Gastroesophageal sphincter (tissue), 4 donors: ENCODE data around the gene GADL1. TPM values are rescaled to one million over a fixed set of nuclear protein-coding genes. Genes with fewer than 3 reads are reported as not detected.

Source experiments
- ATAC-seq: fragments of 150-250 bp; one replicate; pipeline ENCODE4 v1.9.1; 2016; ENCODE audit warnings: mild to moderate bottlenecking, moderate library complexity
- H3K27ac ChIP-seq, 4 donors: fragments of 200-600 bp; sonication (generic) in 3 of 4; 1 replicate in 3 of 4; 2 replicates in 1 of 4; pipeline ENCODE4 v1.5.1; 2016 to 2019
- H3K27me3 ChIP-seq: fragments of 200-600 bp; sonication (generic); one replicate; pipeline ENCODE4 v1.5.1; 2019
- H3K36me3 ChIP-seq, 2 donors: fragments of 200-600 bp; sonication (generic); one replicate each; pipeline ENCODE4 v1.5.1; 2019; ENCODE audit warnings: control low read depth in 1 of 2
- H3K4me1 ChIP-seq, 3 donors: fragments of 200-600 bp; sonication (generic); 1 replicate in 2 of 3; 2 replicates in 1 of 3; pipeline ENCODE4 v1.5.1; 2016 to 2019; ENCODE audit warnings: control low read depth in 2 of 3
- H3K4me3 ChIP-seq, 2 donors: fragments of 200-600 bp; sonication (generic); one replicate each; pipeline ENCODE4 v1.5.1; 2019; ENCODE audit warnings: mild to moderate bottlenecking in 1 of 2, moderate library complexity in 1 of 2
- H3K9me3 ChIP-seq, 3 donors: fragments of 200-600 bp; sonication (generic); one replicate each; pipeline ENCODE4 v1.5.1; 2017 to 2019; ENCODE audit warnings: control low read depth in 2 of 3
- CTCF ChIP-seq, 4 experiments: fragments of 200-600 bp in 2 of 4; fragments of 450-650 bp in 2 of 4; sonication (generic) in 1 of 4; IDR thresholded peaks; one replicate each; pipeline ENCODE4 v1.5.1; 2017 to 2019; ENCODE audit warnings: antibody characterized with exemption in 4 of 4, mild to moderate bottlenecking in 2 of 4, moderate library complexity in 2 of 4
- EP300 ChIP-seq: sonication (generic); formaldehyde crosslinking; IDR thresholded peaks from one replicate; pipeline ENCODE4 v1.6.1; 2017; ENCODE audit warnings: antibody characterized with exemption, mild to moderate bottlenecking
- POLR2A ChIP-seq, 2 donors: fragments of 450-650 bp; IDR thresholded peaks; one replicate each; pipeline ENCODE4 v1.6.1; 2017; ENCODE audit warnings: antibody characterized with exemption in 2 of 2, mild to moderate bottlenecking in 2 of 2, moderate library complexity in 1 of 2
- POLR2AphosphoS5 ChIP-seq: sonication (generic); formaldehyde crosslinking; IDR thresholded peaks from one replicate; pipeline ENCODE4 v1.6.1; 2017; ENCODE audit warnings: antibody characterized with exemption
- WGBS, 2 donors: methylation state at CpG; one replicate each; pipeline ENCODE4 v1.1.5; 2018; ENCODE audit warnings: low coverage in 1 of 2; 5-methylcytosine and 5-hydroxymethylcytosine counted together
- total RNA-seq, 4 donors: library from RNA; depleted of rRNA; stranded (reverse); fragments of >200 nt; gene quantifications; one replicate each; pipeline ENCODE4 v1.1.0, GENCODE V29; 2016

GADL1 gene
- total RNA-seq, 4 donors from 2014 or later, result 2.2 to 20.9 (median 3.9) TPM

DNA sequence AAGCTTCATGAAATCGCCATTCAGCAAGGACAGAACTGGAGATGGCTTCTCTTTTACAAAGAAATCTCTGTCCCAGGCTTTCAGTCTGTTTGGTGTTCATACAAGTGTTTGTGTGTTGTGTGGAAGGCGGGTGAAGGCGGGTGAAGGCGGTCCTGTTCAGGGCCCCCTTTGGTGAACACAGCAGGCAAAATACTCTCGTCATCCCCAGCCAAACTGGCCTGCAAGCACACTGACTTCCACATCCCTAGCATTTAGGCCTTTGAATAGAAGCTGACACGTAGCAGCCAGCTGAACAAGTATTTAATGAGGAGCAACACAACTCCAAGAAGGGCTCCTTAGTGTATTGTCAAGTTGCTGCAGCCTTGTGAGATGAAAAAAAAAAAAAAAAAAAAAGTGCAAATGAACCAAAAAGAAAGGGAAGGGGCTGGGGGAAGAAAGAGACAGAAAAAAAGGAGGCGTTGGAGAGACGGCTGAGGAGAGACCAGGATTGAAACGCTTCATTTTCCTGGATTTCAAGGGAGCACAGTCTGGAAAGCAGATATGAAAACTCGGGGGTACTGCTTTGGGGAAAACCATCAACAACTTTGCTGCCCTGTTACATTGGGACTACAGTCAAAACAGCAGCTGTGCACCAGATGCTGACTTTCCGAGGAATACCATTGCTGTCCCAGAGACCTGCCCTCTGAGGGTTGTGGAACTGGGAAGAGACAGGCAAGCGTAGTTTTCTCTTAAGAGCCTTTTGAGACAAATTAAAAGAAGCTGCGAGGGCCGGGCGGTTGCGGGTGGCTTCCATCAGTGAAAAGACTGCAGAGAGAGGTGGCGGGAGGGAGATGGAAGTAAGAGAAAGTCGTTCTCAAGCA is 213.4 kb downstream of the GADL1 start:
- H3K4me1 ChIP-seq, result peaks cover 46 to 100% (median 62%) of the 10 kb centered on the region in 3 donors
- peak; percentile 26 for ATAC-seq
- no peaks in the 10 kb centered on the region for H3K9me3 ChIP-seq
- no peaks in the 10 kb centered on the region for H3K27me3 ChIP-seq
- 59 to 62% methylated on average over 13 of the region's 18 CpGs for WGBS, 2 donors
- no peak overlapping the region for H3K4me3 ChIP-seq
- H3K27ac ChIP-seq, result peak overlapping the region; percentile 58 to 77 (median 66)
- H3K36me3 ChIP-seq, result peaks cover 0 to 47% of the 10 kb centered on the region in 2 donors
- TF ChIP-seq POLR2A (IDR thresholded peaks at IDR 0.05), result no peak
- TF ChIP-seq POLR2AphosphoS5, result peak; percentile 17
- no peak for TF ChIP-seq EP300

GRCh38 chr3:30679045-30679444 is 215.4 kb downstream of the GADL1 start:
- peaks cover 36 to 96% (median 51%) of the 10 kb centered on the region in 3 donors for H3K4me1 ChIP-seq
- H3K27me3 ChIP-seq, result no peaks in the 10 kb centered on the region
- no peak for ATAC-seq
- H3K36me3 ChIP-seq, result peaks cover 0 to 56% of the 10 kb centered on the region in 2 donors
- H3K9me3 ChIP-seq, result no peaks in the 10 kb centered on the region
- H3K4me3 ChIP-seq, result no peak overlapping the region
- peak overlapping the region; percentile 56 to 77 (median 62) for H3K27ac ChIP-seq
- no peak for TF ChIP-seq CTCF (IDR thresholded peaks at IDR 0.05)
- TF ChIP-seq EP300, result no peak
- TF ChIP-seq POLR2A (IDR thresholded peaks at IDR 0.05), result no peak
- no peak for TF ChIP-seq POLR2AphosphoS5

GRCh38 chr3:30677347-30677685 is 217.1 kb downstream of the GADL1 start:
- H3K4me1 ChIP-seq, result peaks cover 32 to 96% (median 50%) of the 10 kb centered on the region in 3 donors
- H3K9me3 ChIP-seq, result no peaks in the 10 kb centered on the region
- ATAC-seq, result no peak
- peak overlapping the region in 2 of 4 donors; percentile 11 to 49 for H3K27ac ChIP-seq
- no peaks in the 10 kb centered on the region for H3K27me3 ChIP-seq
- no peak for TF ChIP-seq POLR2AphosphoS5
- TF ChIP-seq CTCF (IDR thresholded peaks at IDR 0.05), result no peak
- TF ChIP-seq POLR2A (IDR thresholded peaks at IDR 0.05), result no peak
- no peak for TF ChIP-seq EP300
- H3K4me3 ChIP-seq, result no peak overlapping the region
- 37 to 75% methylated on average over 3 to 8 of the region's 8 CpGs for WGBS, 2 donors
- peaks cover 0 to 74% of the 10 kb centered on the region in 2 donors for H3K36me3 ChIP-seq

- 35 to 64% methylated on average over 3 to 4 of the region's 4 CpGs for WGBS, 2 donors
- no peak overlapping the region for H3K4me3 ChIP-seq
- H3K27ac ChIP-seq, result peak overlapping the region in 3 of 4 donors; percentile 9 to 49 (median 11)
- no peaks in the 10 kb centered on the region for H3K9me3 ChIP-seq
- TF ChIP-seq CTCF (IDR thresholded peaks at IDR 0.05) (no peak), POLR2A (IDR thresholded peaks at IDR 0.05) (no peak), POLR2AphosphoS5 (no peak), EP300 (no peak)
- peaks cover 29 to 96% (median 48%) of the 10 kb centered on the region in 3 donors for H3K4me1 ChIP-seq
- H3K27me3 ChIP-seq, result no peaks in the 10 kb centered on the region
- peaks cover 0 to 80% of the 10 kb centered on the region in 2 donors for H3K36me3 ChIP-seq
- no peak for ATAC-seq
Measured at GRCh38 chr3:30676424-30677346, 217.8 kb downstream of the GADL1 start.
